AG20443 (cell line): ENCODE data around the gene NAA40.

Source experiments
- DNase-seq: peaks from one replicate; pipeline ENCODE4 v3.0.0; 2012; ENCODE audit warnings: low spot score, mixed read lengths

The NAA40 gene

GRCh38 chr11:63938479-63939396 lies at the start of gene NAA40:
Gene NAA40, plus strand, starts transcription at chr11:63939002. Its CDS starts 95 bp downstream, at chr11:63939097.
- DNase-seq: peak; percentile 100

- no peak for DNase-seq
Measured at GRCh38 chr11:63889344-63889743, 49.5 kb upstream of the NAA40 start.

DNA sequence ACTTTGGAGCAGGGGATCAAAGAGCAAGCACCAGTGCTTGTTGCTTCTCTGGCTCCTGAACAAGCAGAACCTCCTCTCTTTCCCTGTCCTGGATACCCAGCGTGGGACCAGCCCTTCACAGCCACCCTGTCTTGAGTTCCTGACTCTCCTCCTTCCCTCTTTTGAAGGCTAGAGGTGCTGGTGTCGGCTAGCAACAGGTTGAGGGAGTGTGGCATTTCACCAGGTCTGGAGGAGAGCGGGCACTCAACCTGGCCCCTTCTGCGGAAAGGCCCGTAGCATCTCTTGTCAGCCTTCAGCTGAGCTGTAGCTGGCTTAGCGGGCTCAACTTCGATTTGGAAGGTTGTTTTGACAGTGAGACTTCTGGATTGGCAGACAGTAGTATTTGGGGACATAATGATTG lies 48.4 kb upstream of the NAA40 start:
- no peak for DNase-seq

GRCh38 chr11:63892228-63892627 lies 46.6 kb upstream of the NAA40 start:
- DNase-seq: no peak

DNA sequence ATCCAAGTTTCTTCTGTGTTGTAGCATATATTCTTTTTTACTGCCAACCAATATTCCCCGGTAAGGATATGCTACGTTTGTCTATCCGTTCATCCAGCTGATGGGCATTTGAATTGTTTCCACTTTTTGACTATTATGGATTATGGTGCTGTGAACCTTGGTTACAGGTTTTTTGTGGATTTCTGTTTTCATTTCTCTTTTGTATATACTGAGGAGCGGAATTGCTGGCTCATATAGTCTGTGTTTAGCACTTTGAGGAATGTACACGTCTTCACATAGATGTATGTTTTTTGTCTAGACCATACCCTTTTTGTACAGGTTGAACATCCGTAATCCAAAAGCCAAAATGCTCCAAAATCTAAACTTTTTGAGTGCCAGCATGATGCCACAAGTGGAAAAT lies 45.4 kb upstream of the NAA40 start:
- no peak for DNase-seq

- no peak for DNase-seq
Measured at GRCh38 chr11:63896071-63896470, 42.7 kb upstream of the NAA40 start.

DNA sequence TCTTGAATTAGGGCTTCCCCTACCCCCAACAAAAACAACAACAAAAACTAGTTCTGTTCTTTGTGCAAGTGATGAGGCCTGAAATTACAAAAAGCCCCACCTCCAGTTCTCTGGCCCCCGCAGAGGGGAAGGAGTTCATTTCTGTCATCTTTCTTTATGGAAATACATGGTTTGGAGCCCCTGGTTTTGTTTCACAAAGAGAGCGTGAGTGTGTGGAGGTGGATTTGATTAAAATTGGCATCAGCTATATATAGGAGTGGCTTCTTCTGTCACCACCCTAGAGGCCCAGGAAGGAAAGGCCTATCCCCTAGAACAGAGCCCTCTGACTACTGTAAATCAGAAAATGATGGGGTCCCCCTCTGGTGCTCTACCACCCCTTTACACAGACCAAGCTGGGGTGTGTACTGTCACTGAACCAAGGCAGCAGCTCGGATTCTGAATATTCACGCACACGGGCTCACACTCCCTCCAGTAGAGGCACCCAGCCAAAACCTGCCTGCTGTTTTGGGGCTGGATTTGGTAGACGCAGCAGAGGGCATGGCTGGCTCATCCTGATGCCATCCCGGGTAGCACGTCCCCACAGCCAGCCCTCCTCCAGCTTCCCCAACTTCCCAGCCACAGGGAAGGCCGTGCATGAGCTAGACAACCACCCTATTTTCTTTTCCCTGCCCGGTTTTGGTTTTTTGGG lies 41.2 kb upstream of the NAA40 start:
- DNase-seq: no peak

- no peak for DNase-seq
Measured at GRCh38 chr11:63901660-63902059, 37.1 kb upstream of the NAA40 start.

- no peak for DNase-seq
Measured at GRCh38 chr11:63903884-63904283, 34.9 kb upstream of the NAA40 start.

GRCh38 chr11:63904743-63905142 lies 34.1 kb upstream of the NAA40 start:
- no peak for DNase-seq

- peak; percentile 51 for DNase-seq
Measured at GRCh38 chr11:63905179-63905578, 33.6 kb upstream of the NAA40 start.

- DNase-seq: no peak
Measured at GRCh38 chr11:63906087-63906486, 32.7 kb upstream of the NAA40 start.

DNA sequence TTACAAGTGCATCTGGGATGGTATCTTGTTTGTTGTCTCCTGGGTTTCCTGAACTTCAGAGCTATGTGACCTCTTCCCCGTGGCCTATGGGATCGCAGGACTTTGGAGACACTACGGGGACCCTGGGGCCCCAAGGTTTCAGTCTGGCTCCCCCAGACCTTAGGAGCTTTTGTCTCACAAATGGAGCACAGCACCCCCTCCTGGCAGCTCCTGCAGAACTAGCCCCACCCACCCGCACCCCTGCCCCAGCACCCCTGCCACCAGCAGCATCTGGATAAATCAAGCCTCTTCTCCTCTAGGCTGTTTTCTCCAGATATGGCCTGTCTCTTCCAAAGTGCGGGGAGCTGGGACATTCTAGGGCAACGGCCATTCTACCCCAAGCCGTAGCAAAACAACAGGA lies 32.2 kb upstream of the NAA40 start:
- DNase-seq: peak; percentile 57

DNA sequence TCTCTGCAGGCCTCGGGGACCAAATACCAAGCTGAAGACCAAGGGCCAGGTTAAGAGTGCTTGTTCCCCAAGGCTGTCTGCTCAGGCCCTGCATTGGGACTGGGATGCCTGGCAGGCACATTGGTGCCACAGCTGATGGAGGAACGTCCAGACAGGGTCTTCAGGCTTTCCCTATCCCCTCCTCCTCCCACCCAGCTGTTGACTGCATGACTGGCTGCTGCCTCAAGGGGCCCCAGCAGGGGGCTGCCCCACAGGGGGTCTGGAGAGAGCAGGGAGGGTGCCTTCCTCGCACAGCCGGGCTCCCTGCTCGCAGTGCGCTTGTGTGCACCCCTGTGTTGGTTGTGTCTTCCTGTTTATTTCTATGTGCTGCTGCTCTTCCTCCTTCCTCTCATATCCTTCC lies 31.7 kb upstream of the NAA40 start:
- no peak for DNase-seq

- no peak for DNase-seq
Measured at GRCh38 chr11:63907808-63908530, 30.8 kb upstream of the NAA40 start.

- no peak for DNase-seq
Measured at GRCh38 chr11:63908631-63909401, 30.0 kb upstream of the NAA40 start.

DNA sequence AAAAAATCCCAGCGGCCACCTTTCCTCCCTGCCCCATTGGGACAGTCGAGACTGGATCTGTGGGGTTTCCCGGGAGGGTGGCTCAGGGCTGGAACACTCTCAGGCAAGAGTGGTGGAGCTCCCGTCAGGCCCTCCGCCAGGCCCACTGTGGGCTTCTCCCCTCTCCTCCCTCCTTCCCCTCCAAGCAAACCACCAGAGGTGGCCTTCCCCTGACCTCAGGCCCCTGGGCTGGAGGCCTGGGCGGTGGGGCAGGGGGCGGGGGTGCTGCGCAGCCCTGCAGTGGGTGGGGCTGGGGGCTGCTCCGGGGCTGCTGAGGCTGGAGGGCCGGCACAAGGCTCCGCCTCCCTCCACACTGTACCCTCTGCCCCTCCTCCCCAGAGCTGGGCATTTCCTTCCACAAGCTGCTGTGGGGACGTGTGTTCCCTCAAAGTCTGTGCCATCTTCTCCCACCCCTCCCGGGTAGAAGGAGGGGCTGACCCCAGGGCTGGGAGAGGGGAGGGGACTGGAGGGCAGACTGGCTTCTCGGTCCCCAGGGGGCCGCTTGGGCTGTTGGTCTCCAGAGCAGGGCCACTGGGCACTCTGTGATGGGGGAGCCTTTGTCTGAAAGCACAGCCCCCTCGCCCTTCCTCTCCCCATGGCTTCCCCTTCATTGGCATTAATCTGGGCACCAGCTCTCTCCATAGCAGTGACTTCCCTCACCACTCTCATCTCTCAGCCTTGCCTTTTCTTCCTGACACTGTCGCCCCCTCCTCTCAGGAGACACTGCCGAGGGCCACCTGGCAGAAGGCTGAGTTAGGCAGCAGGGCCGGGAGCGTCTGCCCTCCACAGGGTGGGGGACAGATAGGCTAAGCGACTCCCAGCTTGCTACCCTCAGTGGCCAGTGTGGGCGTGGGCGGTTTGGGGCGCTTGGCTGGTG lies 29.0 kb upstream of the NAA40 start:
- DNase-seq: no peak

GRCh38 chr11:63910675-63911074 lies 28.1 kb upstream of the NAA40 start:
- DNase-seq: no peak

GRCh38 chr11:63911440-63911839 lies 27.4 kb upstream of the NAA40 start:
- DNase-seq: no peak

DNA sequence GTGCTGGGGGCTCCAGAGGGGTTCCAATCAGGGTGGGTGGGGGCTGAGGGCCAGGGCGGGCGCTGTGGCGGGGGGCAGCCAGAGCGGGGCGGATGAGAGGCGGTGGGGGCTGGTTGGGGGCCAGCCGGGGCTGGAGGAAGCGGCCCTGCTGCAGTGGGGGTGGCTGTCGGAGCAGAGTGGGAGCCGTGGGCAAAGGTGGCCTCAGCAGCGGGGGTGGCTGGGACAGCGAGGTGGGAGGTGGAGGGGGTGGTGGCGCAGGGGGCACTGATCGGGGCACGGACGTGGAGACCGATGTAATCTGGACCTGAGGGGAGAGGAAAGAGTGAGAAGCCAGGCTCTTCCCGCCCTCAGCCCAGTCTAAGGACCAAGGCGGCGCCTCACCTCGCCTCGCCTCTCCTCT lies 26.9 kb upstream of the NAA40 start:
- DNase-seq: no peak

- no peak for DNase-seq
Measured at GRCh38 chr11:63912678-63913077, 26.1 kb upstream of the NAA40 start.
